HG03575 (cell line): ENCODE measurements around the gene COPA.

Source experiments
- ATAC-seq: cut with Tn5 transposase; IDR thresholded peaks from one replicate; pipeline ENCODE4 v1.9.1; 2021; ENCODE audit not compliant: unreplicated experiment, insufficient number of reproducible peaks, low FRiP score; ENCODE audit errors: extremely low read depth

COPA gene

GRCh38 chr1:160251011-160251410 lies 92.0 kb downstream of the COPA start:
- no peak for ATAC-seq

- ATAC-seq: no peak
Observed at GRCh38 chr1:160247053-160247452, 96.0 kb downstream of the COPA start.

GRCh38 chr1:160245434-160245833 lies 97.6 kb downstream of the COPA start:
- no peak for ATAC-seq

GRCh38 chr1:160244209-160244608 lies 98.8 kb downstream of the COPA start:
- no peak for ATAC-seq

GRCh38 chr1:160243767-160244166 lies 99.3 kb downstream of the COPA start:
- no peak for ATAC-seq

- no peak for ATAC-seq
Observed at GRCh38 chr1:160239582-160240299, 103.3 kb downstream of the COPA start.
